K562 (cell line): ENCODE data around the gene PANK2.

Source experiments
- CBX8 ChIP-seq: fragments of 200-600 bp; sonication (generic); IDR thresholded peaks from 2 replicates; pipeline ENCODE4 v1.6.1; 2012; ENCODE audit warnings: borderline replicate concordance, mixed run types, low read depth, mild to moderate bottlenecking, moderate library complexity, mixed read lengths, low read length, control low read depth, inconsistent platforms; ENCODE audit not compliant: poor library complexity, severe bottlenecking; ENCODE audit errors: extremely low read depth
- CHD2 ChIP-seq: IDR thresholded peaks from 2 replicates; pipeline ENCODE4 v1.6.1; 2011; ENCODE audit warnings: low read depth, low read length

DNA sequence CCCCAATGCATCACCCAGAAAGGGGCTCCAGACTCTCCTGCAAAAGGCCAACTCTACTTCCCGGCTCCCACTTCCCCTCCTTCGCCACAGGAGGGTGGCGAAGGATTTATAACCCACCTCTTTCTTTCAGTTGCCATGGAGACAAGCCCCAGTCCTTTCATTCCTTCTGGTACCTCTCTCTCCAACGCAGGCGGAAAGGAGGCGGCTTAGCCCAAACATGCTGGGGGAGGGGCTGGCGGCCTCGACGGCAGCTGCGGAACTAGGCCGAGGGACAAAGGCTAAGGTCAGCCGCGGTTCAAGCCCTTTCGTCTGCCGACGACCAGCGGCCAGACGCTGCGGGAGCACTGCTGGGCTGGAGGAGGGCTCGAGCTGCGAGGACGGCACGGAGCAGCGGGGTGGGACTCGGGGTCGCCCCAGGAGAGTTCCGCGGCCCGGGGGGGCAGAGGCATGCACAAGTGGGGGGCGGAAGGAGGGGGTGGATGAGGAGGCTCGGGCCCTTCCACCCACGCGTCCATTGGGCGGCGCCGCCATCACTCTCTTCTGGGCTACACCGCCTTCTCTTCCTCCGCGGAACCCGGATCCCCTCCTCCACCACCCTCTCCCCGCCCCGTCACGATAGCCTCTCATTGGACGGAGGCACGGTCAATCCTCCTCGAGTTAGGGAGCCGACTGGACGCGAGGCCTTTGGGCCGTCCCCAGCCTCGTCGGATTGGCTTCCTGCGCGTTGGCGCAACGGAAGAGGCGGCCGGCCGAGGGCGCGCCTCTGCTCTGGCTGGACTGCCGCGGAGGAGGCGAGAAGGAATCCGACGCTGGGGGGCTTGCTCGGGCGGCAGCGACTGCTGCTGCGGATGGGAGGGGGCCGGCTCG, at the start of gene PANK2:
- TF ChIP-seq CBX8 (no peak), CHD2 (peak; percentile 88)
